Nephron progenitor cell (in vitro differentiated cells): ENCODE results near the gene ZER1.

Source experiments
- DNase-seq: peaks from one replicate; pipeline ENCODE4 v3.0.0; 2021
- H3K27ac Mint-ChIP-seq: 2 replicates; pipeline ENCODE4 v1.8.0; 2021; ENCODE audit warnings: mild to moderate bottlenecking, moderate library complexity, mixed read lengths
- H3K27me3 Mint-ChIP-seq: 2 replicates; pipeline ENCODE4 v1.8.0; 2021; ENCODE audit warnings: mild to moderate bottlenecking, low read depth, mixed read lengths; ENCODE audit not compliant: poor library complexity
- H3K36me3 Mint-ChIP-seq: 2 replicates; pipeline ENCODE4 v1.8.0; 2021; ENCODE audit warnings: low read depth, mixed read lengths
- H3K4me1 Mint-ChIP-seq: 2 replicates; pipeline ENCODE4 v1.8.0; 2021; ENCODE audit warnings: mixed read lengths
- H3K4me3 Mint-ChIP-seq: 2 replicates; pipeline ENCODE4 v1.8.0; 2021; ENCODE audit warnings: mild to moderate bottlenecking, moderate library complexity, mixed read lengths
- H3K9me3 Mint-ChIP-seq: 2 replicates; pipeline ENCODE4 v1.8.0; 2021; ENCODE audit warnings: mild to moderate bottlenecking, moderate library complexity, mixed read lengths
- TF ChIP-seq, protein P1 (sequence below): fragments of 200-600 bp; sonication (generic); IDR thresholded peaks from 2 replicates; pipeline ENCODE4 v1.5.0; 2021; ENCODE audit warnings: antibody characterized with exemption

Gene ZER1

DNA sequence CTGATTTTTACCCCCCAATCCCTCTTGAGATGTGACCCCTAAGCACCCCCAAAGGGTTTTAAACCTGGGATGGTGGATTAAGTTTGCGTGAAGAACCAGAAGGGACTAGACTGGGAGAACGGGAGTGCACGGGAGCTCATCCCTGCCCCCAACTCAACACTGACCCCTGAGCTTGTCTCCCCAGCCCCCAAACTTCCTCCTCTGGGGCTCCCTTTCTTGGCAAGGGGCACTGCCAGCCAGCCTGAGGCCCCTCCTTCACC lies 87.7 kb downstream of the ZER1 start:
- Mint-ChIP-seq H3K36me3 (peaks cover 5% of the 10 kb centered on the region), H3K27ac (peak overlapping the region; percentile 94), H3K4me3 (peak overlapping the region; percentile 95), H3K4me1 (peaks cover 52% of the 10 kb centered on the region), H3K27me3 (no peaks in the 10 kb centered on the region), H3K9me3 (peaks cover 6% of the 10 kb centered on the region)
- no peak for DNase-seq
- TF ChIP-seq, protein P1, sequence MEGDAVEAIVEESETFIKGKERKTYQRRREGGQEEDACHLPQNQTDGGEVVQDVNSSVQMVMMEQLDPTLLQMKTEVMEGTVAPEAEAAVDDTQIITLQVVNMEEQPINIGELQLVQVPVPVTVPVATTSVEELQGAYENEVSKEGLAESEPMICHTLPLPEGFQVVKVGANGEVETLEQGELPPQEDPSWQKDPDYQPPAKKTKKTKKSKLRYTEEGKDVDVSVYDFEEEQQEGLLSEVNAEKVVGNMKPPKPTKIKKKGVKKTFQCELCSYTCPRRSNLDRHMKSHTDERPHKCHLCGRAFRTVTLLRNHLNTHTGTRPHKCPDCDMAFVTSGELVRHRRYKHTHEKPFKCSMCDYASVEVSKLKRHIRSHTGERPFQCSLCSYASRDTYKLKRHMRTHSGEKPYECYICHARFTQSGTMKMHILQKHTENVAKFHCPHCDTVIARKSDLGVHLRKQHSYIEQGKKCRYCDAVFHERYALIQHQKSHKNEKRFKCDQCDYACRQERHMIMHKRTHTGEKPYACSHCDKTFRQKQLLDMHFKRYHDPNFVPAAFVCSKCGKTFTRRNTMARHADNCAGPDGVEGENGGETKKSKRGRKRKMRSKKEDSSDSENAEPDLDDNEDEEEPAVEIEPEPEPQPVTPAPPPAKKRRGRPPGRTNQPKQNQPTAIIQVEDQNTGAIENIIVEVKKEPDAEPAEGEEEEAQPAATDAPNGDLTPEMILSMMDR, result no peak

DNA sequence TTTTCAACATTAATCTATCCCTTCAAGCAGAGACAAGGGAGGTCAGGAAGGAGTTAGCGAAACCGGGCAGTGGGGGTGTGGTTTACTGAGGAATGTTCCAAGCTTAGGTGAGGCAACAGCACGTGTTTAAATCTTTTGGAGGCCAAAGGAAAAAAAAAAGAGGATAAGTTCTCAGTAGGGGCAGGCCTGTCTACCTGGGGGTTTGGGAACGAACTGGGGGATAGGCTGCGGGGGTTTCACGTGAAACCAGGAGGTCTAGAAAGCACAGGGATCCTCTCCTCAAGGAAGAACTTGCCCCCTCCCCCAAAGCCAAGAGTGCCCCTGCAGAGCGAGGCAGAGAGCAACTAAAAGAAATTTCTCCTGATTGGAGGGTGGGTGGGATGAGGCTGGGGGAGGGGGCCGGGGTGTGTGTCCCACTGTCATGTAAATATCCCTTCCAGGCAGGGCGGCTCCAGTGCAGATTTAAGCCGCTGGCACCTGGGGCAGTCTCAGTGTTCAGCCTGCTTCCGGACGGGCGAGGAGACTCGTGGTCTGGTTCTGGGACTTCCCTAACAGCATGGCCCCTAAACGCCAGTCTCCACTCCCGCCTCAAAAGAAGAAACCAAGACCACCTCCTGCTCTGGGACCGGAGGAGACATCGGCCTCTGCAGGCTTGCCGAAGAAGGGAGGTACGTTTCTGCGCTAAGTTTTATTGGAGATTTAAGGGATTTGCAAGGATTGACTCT lies 88.2 kb downstream of the ZER1 start:
- Mint-ChIP-seq H3K27me3 (no peaks in the 10 kb centered on the region), H3K27ac (peak overlapping the region; percentile 94), H3K4me1 (peaks cover 52% of the 10 kb centered on the region), H3K36me3 (peaks cover 5% of the 10 kb centered on the region), H3K4me3 (peak overlapping the region; percentile 95), H3K9me3 (peaks cover 6% of the 10 kb centered on the region)
- peak; percentile 47 for DNase-seq
- TF ChIP-seq, protein P1, result no peak
